Peyer's patch (tissue), 4 donors: ENCODE data around the gene FAM47A. TPM values are rescaled to one million over a fixed set of nuclear protein-coding genes. Genes with fewer than 3 reads are reported as not detected.

Experiments
- DNase-seq, 3 donors: peaks; one replicate each; pipeline ENCODE4 v3.0.0-alpha.2; 2017 to 2019
- H3K27ac ChIP-seq, 4 donors: fragments of 200-600 bp; sonication (generic); one replicate each; pipeline ENCODE4 v1.5.1; 2016 to 2019
- H3K27me3 ChIP-seq, 2 donors: fragments of 200-600 bp; sonication (generic); one replicate each; pipeline ENCODE4 v1.5.1; 2019
- H3K36me3 ChIP-seq, 3 donors: fragments of 200-600 bp; sonication (generic); one replicate each; pipeline ENCODE4 v1.5.1; 2016 to 2019
- H3K4me1 ChIP-seq, 4 donors: fragments of 200-600 bp; sonication (generic); one replicate each; pipeline ENCODE4 v1.5.1; 2016 to 2019
- H3K4me3 ChIP-seq, 4 donors: fragments of 200-600 bp; sonication (generic); 1 replicate in 3 of 4; 2 replicates in 1 of 4; pipeline ENCODE4 v1.5.1; 2016 to 2019; ENCODE audit warnings: mild to moderate bottlenecking in 1 of 4
- H3K9me3 ChIP-seq, 4 donors: fragments of 200-600 bp; sonication (generic); one replicate each; pipeline ENCODE4 v1.5.1; 2016 to 2019; ENCODE audit warnings: mild to moderate bottlenecking in 1 of 4
- CTCF ChIP-seq, 6 experiments: fragments of 450-650 bp in 4 of 6; fragments of 200-600 bp in 2 of 6; sonication (generic) in 1 of 6; IDR thresholded peaks; one replicate each; pipeline ENCODE4 v1.5.1; 2017 to 2019; ENCODE audit warnings: antibody characterized with exemption in 6 of 6, mild to moderate bottlenecking in 3 of 6, moderate library complexity in 1 of 6
- POLR2A ChIP-seq, 2 donors: fragments of 450-650 bp; IDR thresholded peaks; one replicate each; pipeline ENCODE4 v1.5.1; 2017; ENCODE audit warnings: antibody characterized with exemption in 2 of 2, mild to moderate bottlenecking in 2 of 2, moderate library complexity in 2 of 2
- total RNA-seq, 4 donors: library from RNA; depleted of rRNA; stranded (reverse); fragments of >200 nt; gene quantifications; one replicate each; pipeline ENCODE4 v1.1.0, GENCODE V29; 2016

The FAM47A gene
- total RNA-seq, 4 donors from 2014 or later: not detected

DNA sequence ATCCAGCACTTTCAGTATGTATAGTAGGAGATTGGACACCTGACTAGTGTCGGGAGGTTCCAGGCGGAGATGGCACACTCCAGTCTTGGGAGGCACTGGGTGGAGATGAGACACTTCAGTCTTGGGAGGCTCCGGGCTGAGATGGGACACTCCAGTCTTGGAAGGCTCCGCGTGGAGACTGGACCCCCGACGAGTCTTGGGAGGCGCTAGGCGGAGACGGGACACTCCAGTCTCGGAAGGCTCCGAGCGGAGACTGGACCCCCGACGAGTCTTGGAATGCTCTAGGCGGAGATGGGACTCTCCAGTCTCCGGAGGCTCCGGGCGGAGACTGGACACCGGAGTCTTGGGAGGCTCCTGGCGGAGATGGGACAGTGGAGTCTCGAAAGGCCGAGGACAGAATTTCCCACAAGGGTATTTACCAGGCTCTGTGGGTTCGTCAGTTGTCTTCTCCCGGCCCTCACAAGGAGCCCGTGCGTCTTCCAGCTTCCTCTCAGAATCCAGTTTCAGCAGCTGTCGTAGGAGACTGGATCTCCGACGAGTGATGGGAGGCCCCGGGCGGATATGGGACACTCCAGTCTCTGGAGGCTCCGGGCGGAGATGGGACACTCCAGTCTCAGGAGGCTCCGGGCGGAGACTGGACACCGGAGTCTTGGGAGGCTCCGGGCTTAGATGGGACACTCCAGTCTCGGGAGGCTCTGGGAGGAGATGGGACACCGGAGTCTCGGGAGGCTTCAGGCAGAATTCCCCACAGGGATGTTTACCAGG is 952 bp downstream of the FAM47A start:
- Histone ChIP-seq H3K27ac (no peak overlapping the region), H3K4me1 (no peaks in the 10 kb centered on the region), H3K4me3 (no peak overlapping the region), H3K27me3 (no peaks in the 10 kb centered on the region), H3K9me3 (no peaks in the 10 kb centered on the region), H3K36me3 (no peaks in the 10 kb centered on the region)
- no peak for DNase-seq
- TF ChIP-seq CTCF (IDR thresholded peaks at IDR 0.05) (no peak), POLR2A (IDR thresholded peaks at IDR 0.05) (no peak)

DNA sequence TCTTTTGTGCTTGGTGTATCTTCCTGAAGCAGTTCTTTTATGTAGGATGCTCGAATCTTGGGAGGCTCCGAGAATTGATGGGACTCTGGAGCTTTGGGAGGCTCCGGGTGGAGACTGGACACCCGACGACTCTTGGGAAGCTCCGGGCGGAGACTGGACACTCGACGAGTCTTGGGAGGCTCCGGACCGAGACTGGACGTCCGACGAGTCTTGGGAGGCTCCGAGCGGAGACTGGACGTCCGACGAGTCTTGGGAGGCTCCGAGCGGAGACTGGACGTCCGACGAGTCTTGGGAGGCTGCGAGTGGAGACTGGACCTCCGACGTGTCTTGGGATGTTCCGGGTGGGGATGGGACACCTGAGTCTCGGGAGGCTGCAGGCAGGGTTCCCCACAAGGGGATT is 1.6 kb downstream of the FAM47A start:
- Histone ChIP-seq H3K27ac (no peak overlapping the region), H3K4me3 (no peak overlapping the region), H3K36me3 (no peaks in the 10 kb centered on the region), H3K9me3 (no peaks in the 10 kb centered on the region), H3K27me3 (no peaks in the 10 kb centered on the region), H3K4me1 (no peaks in the 10 kb centered on the region)
- TF ChIP-seq POLR2A (IDR thresholded peaks at IDR 0.05): no peak
- TF ChIP-seq CTCF (IDR thresholded peaks at IDR 0.05): no peak
- DNase-seq: no peak

- H3K27ac ChIP-seq: no peak overlapping the region
- H3K27me3 ChIP-seq: no peaks in the 10 kb centered on the region
Measured at GRCh38 chrX:34126011-34126410, 6.1 kb downstream of the FAM47A start.

DNA sequence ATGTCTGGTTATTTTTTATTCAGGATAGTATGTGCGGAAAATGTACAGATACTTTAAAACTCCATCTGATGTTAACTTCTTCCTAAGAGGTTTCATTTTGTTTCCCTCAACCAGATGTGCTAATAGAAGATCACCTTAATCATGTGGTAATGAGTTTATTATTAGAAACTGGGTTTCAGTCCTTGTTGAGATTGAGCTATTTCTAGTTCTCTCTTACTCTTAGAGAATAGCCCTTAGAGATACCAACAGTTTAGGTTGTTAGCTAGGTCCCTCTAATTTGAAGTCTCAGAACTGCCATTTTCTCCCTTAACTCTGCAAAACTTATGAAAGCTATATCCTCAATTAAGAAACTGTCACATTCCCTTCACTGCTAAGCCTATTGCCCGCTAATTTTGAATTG is 13.0 kb downstream of the FAM47A start:
- no peak overlapping the region for H3K27ac ChIP-seq
- H3K36me3 ChIP-seq: no peaks in the 10 kb centered on the region
- DNase-seq: no peak
- H3K4me1 ChIP-seq: no peaks in the 10 kb centered on the region
- H3K27me3 ChIP-seq: no peaks in the 10 kb centered on the region
- TF ChIP-seq CTCF (IDR thresholded peaks at IDR 0.05): no peak
- no peak for TF ChIP-seq POLR2A (IDR thresholded peaks at IDR 0.05)
- no peak overlapping the region for H3K4me3 ChIP-seq
- H3K9me3 ChIP-seq: no peaks in the 10 kb centered on the region

More at GRCh38 chrX:34126011-34126410, 6.1 kb downstream of the FAM47A start:
- no peak overlapping the region for H3K4me3 ChIP-seq
- no peak for DNase-seq
- no peaks in the 10 kb centered on the region for H3K4me1 ChIP-seq
- no peaks in the 10 kb centered on the region for H3K36me3 ChIP-seq
- no peaks in the 10 kb centered on the region for H3K9me3 ChIP-seq
- no peak for TF ChIP-seq POLR2A (IDR thresholded peaks at IDR 0.05)
- no peak for TF ChIP-seq CTCF (IDR thresholded peaks at IDR 0.05)

DNA sequence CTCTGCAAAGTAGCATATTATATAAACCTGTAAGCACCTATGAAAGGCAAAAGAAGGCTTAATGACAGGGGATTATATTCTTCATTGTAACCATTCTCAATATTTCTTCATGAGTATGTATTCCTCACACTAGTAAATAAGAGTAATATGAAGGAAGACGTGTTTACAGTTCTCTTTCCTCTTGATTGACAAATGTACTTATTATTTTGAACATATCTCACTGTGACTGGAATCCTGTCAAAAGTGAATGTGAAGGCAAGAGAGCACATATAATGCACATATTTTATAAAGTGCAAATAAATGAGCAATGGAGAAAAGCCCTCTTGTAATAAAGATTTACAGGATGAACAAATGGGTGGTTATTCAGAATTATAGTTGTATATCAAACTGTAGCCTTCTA is 19.7 kb downstream of the FAM47A start:
- no peaks in the 10 kb centered on the region for H3K27me3 ChIP-seq
- no peak for TF ChIP-seq CTCF (IDR thresholded peaks at IDR 0.05)
- TF ChIP-seq POLR2A (IDR thresholded peaks at IDR 0.05): no peak
- H3K4me3 ChIP-seq: no peak overlapping the region
- no peaks in the 10 kb centered on the region for H3K9me3 ChIP-seq
- no peak for DNase-seq
- H3K27ac ChIP-seq: no peak overlapping the region
- no peaks in the 10 kb centered on the region for H3K36me3 ChIP-seq
- no peaks in the 10 kb centered on the region for H3K4me1 ChIP-seq
